HTR-8/SVneo (cell line): ENCODE results near the gene KLK2.

Source experiments
- DNase-seq: peaks from one replicate; pipeline ENCODE4 v3.0.0; 2011; ENCODE audit warnings: low spot score, mixed read lengths; ENCODE audit not compliant: insufficient read length
- FAIRE-seq: peaks from 2 replicates; lab custom pipeline; 2011; peaks lifted over from hg19 to GRCh38; lab: Jason Lieb, UNC

The KLK2 gene

DNA sequence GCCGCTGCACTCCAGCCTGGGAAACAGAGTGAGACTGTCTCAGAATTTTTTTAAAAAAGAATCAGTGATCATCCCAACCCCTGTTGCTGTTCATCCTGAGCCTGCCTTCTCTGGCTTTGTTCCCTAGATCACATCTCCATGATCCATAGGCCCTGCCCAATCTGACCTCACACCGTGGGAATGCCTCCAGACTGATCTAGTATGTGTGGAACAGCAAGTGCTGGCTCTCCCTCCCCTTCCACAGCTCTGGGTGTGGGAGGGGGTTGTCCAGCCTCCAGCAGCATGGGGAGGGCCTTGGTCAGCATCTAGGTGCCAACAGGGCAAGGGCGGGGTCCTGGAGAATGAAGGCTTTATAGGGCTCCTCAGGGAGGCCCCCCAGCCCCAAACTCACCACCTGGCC is at the start of gene KLK2:
TSS of gene KLK2 (plus strand) at position 384 of the 400 bp plus-strand sequence. CDS start 35 bp downstream, outside the sequence.
- FAIRE-seq = no peak
- DNase-seq = no peak

DNA sequence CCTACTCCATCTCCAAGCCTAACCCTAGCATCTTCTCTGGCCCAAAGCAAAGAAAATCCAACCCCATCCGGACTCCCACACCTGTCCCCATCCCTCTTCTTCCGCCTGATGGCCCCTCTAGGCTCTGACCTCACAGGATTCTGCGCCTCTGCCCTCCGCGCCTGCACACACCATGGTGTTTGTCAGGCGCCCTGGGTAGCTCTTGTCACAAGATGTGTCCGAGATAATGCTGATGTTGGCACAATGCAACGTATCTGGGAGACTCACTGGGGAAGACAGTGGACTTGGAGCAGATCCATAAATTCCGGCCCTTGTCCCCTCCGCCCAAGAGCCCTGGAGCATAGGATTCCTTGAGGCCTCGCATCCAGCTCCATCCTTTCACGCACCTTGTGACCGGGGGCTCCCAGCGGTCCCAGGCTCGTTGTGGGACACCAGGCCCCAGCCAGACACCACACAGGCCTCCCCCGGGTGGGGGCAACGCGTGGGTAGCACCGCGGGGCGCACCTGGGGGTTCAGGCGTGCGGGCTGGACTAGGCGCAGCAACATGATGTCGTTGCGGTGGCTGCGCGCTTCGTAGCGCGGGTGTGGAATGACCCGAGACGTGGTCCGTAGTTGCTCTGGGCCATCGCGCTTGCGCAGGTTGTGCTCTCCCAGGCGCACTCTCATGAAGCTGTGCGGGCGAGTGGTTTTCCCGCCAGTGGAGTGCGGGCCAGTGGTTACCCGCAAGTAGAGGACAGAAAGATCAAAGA is 46.6 kb upstream of the KLK2 start:
- DNase-seq (no peak), FAIRE-seq (no peak)

DNA sequence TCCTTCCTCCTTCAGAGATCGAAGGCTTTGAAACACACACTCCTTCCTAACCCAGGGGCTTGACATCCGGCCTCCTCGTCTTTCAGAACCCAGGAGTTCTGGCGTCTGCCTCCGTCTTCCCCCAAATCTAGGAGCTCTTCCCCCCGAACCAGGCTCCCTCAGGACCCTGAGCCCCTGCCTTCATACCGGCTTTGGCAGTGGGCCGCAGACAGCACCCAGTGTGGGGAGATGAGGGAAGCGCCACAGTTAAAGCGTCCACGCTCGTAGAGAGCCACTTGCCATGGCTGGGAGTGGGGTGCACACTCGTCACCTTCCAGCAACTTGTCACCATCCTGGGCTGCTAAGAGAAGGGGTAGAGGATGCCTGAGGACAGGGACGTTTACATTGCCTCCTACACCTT is 45.8 kb upstream of the KLK2 start:
- no peak for DNase-seq
- no peak for FAIRE-seq

DNA sequence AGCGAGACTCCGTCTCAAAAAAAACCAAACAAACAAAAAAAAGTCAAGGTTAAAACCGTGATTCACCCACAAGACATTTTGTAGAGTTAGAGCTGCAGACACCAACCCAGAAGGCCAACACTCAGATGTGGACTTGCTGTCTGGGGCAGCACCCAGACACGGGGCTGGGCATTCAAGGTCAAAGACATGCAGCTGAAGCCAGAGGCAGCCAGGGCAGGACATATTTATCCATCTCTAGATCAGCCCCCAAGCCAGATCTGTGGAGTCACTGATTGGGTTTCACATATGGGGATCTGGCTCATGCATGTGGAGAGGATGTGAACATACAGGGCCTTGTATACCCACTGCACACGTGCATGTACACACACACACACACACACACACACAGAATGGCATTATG is 43.4 kb upstream of the KLK2 start:
- no peak for DNase-seq
- peak; percentile 28 for FAIRE-seq

DNA sequence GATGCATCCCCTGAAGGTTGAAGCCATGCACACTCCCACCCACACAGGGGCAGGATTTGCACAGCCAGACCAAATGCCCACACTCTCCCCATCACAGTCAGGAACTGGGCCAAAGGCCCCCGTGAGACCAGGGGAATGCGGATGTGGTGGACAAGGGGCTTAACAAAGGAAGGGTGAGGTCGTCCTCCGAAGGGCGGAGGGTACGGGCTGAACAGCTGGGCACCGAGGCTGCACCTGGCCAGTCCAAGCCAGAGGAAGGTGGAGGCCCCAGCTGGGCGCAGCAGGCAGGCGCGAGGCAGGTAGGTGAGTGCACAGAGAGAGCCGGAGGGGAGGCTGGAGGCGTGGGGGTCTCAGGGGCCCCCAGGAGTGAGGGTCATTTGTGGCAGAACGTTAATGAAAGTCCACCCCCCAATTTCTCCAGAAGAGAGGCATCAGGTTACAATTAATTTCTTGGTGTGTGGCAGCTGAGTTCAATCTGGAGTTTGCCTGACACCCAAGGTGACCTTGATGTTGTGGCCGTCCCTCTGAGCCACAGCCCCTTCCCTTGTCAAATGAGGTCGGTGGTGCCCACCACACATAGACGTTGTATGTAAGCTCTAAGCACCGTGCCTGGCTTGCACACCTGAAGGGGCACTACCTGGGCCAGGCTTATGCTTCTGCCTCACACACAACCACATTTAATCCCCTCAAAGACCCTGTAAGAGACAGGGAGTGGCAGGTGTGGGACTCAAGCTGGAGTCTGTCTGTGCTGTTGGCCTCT is 42.8 kb upstream of the KLK2 start:
- DNase-seq (no peak), FAIRE-seq (no peak)

DNA sequence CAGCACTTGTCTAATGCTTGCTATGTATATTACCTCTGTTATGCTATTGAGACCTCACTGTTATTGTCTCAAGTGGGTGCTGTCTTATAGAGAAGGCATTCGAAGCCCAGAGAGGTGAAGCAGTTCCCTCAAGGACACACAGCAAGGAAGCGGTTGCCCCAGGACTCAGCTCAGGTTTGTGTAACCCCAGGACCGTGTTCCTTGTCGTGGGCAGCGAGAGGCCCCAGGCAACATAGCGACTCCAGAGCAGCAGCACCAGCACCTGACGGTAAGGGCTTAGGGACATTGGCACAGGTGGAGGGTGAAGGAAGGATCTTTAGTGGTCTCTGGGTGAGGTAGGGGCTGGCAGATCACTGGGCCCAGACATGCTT is 42.2 kb upstream of the KLK2 start:
- no peak for FAIRE-seq
- DNase-seq = no peak

DNA sequence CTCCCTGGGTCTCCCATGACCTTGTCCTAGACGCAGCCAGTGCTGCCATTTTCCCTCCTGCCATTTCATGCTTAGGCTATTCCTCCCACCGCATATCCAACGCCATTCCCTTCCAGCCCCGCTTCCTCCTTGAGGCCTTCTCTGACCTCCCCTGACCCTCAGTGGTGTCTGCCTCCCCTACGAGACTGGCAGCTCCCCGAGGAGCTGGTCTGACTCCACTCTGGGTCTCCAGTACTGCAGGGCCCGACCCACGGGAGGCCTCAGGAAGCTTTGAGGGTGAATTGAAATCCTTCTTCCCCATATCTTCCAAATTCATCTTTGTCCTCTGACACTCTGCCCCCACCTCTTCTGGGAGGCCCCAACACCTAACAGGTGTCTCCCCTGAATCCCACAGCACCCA is 40.6 kb upstream of the KLK2 start:
- DNase-seq = no peak
- FAIRE-seq = no peak

DNA sequence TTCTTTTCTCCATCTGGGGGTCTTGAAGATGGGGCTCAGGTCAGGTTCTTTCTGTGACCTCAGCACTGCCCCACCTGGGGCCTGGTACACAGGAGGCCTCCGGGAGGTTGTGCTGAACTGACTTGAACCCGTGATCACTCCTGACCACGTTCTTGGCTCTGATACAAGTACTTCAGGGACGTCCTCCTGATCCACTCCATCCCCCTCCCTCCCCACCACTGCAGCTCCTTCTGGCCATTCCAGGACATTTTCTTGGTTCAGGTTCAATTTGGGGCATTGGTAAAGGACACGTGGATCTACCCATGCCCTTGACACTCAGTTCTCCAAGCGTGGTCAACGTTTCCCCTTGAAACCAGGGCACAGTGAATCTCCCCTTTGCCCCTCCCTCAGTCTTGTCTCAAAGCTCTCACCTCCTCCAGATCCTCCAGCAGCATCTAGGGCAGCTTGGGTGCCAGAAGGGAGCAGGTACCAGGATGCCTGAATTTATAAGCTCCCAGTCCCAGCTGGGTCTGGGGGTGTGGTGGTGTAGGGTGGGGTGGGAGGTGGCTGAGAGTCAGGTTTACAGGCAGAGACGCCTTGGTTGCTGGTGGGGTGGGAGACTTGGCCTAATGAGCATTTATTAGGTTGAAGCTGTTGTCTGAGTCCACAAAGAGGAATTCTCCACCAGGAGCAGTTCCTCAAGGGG is 40.0 kb upstream of the KLK2 start, which contains the start of gene KLK15:
TSS of gene KLK15 (minus strand) at position 458 of the 685 bp plus-strand sequence. CDS start 2,082 bp downstream, outside the sequence.
- FAIRE-seq = no peak
- DNase-seq = no peak

DNA sequence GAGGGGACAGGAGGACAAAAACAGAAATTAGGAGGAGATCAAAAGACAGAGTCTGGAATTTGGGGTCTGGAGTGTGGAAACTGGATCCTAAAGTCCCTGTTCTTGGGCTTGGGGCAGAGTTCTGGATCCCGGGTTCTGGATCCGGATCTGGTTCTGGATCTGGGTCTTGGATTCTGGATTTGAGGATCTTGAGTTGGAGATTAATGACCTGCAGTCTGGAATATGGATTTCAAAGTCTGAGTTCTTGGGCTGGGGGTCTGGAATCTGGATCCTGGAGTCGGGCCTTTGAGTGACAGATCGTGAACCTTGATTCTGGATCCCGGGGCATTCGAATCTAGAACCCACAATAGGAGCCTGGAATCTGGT is 39.5 kb upstream of the KLK2 start:
- DNase-seq = no peak
- FAIRE-seq = no peak

DNA sequence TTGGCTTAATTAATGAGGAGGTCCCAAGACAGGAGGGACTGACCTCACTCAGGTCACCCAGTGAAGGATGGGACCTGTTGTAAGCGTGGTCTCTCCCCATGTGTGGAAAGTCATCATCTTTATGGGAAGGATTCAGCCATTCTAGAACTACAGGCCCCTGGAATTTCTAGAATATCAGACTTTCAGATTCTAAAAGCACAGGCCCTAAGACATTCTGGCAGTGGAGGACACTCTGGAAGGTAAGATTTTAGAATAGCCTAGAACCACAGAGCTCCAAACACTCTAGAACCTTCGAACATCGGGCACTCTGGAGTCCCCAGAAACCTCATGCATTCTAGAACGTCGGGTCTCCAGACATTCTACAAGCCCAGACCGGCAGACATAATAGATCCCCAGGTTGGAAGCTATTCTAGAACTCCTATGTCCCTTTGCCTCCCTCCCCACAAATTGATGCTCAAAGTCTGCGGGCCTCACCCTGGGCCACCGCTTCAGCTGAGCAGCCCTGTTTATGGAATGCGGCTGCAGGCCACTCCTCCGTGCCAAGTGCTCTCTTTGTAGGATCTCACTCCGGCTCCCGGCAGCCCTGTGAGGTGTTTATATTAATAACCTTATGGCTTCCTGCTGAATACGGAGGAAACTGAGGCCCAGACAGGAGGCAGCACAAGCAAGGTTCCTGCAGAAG is 38.0 kb upstream of the KLK2 start:
- no peak for DNase-seq
- no peak for FAIRE-seq

DNA sequence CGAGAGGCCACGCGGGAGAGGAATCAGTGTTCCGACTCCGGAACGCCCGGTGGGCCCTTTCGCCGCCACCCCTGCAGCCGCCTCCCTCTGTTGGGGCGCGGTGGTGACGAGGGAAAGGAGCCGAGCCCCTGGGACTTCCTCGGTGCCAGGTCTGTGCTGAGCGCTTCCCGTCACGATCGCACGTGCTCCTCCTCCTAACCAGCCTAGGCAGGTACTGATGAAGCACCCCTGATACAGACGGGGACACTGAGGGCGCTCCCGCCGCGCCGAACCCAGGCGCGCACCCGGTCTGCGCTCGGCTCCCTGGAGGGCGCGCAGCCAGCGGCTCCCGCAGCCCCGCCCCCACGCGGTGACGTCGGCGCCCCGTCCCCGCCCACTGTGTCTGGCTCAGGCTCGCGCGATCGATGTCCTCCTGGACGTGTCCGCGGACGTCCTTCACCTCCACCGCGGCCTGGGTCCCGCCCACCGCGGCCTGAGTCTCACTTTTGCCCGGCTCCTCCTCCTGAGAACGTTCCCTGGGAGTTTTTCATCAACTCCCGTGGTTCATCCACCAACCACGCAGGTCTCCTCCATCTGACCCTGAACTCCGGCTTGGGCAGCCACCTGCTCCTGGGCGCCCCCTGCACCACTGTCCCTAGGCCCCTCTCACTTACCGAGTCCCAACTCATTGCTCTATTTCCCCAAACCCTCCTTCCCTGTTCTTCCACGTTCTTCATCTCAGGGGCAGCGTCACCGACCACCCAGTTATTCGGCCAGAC is 37.3 kb upstream of the KLK2 start:
- peak; percentile 90 for DNase-seq
- peak; percentile 96 for FAIRE-seq

DNA sequence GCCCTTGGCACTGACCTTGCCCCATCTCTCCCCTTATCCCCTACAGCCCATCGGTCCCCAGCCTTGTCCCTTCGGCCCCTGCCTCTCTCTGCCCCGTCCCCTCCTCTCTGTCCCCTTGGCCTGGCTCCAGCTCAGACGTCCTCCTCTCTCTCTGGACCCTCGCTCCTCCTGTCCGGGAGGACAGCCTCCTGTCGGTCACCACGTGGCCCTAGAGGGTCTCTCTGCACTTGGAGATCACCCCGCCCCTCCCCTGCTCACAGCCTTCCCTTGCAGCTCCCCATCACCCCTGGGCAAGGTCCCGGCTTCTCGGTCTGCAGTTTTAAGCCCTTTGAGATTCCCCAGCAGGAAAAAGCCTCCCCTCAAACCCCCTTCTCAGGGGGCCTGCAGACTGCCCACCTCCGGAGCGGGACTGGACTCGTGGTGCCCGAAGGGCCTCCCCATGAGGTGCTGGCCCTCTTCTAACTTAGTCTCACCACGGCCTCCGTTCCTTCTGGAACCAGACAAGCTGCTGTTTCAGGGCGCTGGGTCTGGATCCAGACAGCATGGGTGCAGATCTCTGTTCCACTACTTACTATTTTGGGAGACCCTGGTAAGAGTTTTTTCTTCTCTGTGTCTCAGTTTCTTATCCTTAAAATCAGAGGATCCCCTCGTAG is 36.6 kb upstream of the KLK2 start:
- FAIRE-seq (no peak), DNase-seq (no peak)

DNA sequence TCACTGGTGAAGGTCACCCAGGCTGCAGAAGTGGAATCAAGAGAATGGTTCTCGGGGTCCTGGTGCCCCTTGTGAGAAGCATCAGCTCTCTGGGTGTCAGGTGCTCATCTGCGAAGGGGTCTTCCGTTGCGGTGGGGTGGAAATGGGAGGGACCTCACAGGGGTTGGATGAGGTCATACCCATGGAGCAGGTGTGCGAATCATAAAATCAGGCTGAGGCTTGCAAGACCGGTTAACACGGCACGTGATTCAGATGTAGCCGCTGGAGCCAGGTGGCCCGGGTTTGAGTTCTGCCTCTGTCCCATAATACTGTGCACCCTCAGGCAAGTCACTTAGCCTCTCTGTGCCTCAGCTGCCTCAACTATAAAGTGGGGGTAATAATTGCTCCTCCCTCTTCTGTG is 35.9 kb upstream of the KLK2 start:
- FAIRE-seq = no peak
- no peak for DNase-seq

DNA sequence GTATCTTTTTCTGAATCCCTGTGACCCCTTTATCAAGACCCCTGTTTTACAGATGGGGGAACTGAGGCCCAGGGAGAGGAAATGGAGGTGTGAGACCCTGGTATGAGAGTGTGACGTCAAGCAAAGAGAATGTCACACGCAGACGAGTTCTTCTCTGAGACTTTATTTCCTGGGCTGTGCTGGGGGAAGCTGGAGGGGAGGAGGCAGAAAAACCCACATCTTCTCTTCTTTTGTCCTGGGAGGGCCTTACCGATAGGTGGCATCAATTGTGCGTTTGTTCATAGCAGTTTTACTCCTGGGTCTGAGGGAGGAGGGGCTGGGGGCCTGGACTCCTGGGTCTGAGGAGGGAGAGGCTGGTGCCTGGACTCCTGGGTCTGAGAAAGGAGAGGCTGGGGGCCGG is 35.0 kb upstream of the KLK2 start:
- DNase-seq (no peak), FAIRE-seq (no peak)

DNA sequence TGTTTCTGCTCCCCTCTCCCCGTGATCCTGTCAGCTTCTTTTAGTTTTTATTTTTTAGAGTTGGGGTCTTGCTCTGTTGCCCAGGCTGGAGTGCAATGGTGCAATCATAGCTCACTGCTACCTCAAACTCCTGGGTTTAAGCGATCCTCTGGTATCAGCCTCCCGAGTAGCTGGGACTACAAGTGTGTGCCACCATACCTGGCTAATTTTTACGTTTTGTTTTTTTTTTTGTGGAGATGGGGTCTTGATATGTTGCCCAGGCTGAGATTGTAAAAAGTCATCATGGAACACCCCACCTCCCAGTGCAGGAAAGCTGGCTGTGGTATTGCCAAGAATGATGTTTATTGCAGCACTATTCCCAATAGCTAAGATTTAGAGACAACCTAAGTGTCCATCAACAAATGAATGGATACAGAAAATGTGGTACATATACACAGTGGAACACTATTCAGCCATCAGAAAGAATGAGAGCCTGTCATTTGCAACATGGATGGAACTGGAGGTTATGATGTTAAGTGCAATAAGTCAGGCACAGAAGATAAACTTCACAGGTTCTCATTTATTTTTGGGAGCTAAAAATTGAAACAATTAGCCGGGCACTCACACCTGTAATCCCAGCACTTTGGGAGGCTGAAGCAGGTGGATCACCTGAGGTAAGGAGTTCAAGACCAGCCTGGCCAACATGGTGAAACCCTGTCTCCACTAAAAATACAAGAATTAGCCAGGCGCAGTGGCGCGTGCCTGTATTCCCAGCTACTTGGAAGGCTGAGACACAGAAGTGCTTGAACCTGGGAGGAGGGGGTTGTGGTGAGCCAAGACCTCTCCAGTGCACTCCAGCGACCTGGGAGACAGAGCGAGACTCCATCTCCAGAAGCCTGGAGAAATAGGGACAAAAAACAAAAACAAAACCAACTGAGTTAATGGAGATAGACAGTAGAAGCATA is 33.3 kb upstream of the KLK2 start:
- DNase-seq (no peak), FAIRE-seq (no peak)

DNA sequence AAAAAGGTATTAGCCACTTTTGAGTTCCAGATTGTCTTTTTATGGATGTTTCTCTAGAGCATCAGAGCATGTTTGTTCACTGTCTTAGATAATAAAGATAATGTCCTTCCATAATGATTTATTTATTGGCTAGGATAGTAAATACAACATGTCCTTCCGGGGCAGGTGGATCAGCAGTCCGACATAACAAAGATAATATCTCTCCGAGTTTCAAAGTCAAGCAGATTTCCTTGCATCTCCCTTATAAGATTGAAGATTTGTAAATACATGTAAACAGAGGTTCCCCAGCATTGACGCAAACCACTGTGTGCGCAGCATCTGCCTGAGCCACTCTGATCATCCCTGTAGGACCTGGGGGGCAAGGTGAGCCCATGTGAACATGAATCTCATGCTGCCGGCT is 31.1 kb upstream of the KLK2 start:
- no peak for DNase-seq
- FAIRE-seq = no peak

DNA sequence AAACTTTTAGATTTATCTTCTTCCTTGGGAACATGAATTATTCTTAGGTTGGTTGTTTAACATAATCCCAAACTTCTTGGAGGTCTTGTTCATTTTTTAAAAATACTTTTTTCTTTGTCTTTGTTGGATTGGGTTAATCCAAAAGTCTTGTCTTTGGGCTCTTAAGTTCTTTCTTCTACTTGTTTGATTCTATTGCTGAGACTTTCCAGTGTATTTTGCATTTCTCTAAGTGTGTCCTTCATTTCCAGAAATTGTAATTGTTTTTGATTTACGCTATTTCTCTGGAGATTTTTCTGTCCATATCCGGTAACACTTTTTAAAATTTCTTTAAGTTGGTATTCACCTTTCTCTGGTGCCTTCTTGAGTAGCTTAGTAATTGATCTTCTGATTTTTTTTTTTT is 30.0 kb upstream of the KLK2 start:
- no peak for FAIRE-seq
- no peak for DNase-seq

DNA sequence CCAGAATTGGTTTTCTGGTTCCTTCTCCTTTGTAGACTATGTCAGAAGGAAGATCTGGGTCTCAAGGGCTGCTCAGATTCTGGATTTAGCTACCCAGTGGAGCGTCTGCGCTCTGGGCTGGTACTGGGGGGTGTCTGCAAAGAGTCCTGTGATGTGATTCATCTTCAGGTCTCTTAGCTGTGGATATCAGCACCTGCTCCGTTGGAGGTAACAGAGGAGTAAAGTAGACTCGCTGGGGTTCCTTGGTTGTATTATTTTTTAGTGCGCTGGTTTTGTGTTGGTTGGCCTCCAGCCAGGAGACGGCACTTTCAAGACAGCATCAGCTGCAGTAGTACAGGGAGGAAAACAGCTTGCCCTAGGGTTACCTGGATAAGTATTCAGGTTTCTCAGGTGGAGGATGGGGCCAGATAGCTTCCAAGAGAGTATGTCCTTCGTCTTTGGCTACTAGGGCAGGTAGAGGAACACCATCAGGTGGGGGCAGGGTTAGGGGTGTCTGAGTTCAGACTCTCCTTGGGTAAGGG is 29.5 kb upstream of the KLK2 start:
- DNase-seq (no peak), FAIRE-seq (no peak)
